ENCODE data around the gene STON2.

- TF ChIP-seq TCF7 (IDR thresholded peaks at IDR 0.05; ENCODE audit: low read depth) (no peak), CENPBD1 (CRISPR knock-in tag; IDR thresholded peaks at IDR 0.05; ENCODE audit: borderline replicate concordance, low read depth) (no peak), EP300 (IDR thresholded peaks at IDR 0.05; ENCODE audit: low read depth in 2 of 2, low read length in 2 of 2) (no peak), EP300 (CRISPR knock-in tag; IDR thresholded peaks at IDR 0.05; ENCODE audit: borderline replicate concordance) (no peak), ZNF678 (CRISPR knock-in tag; IDR thresholded peaks at IDR 0.05) (no peak), ZNF3 (CRISPR knock-in tag; IDR thresholded peaks at IDR 0.05) (no peak), ZNF207 (IDR thresholded peaks at IDR 0.05; ENCODE audit: borderline replicate concordance) (no peak)
These were observed 49.0 kb upstream of the STON2 start for GRCh38 chr14:81449114-81449513.
